Mesendoderm (in vitro differentiated cells): ENCODE data around the gene KIF17.
A peak's percentile ranks its signal among the peaks of the same experiment; 100 is the strongest.

Experiments
- DNase-seq: peaks from one replicate; pipeline ENCODE4 v3.0.0; 2013
- H2AK5ac ChIP-seq: 2 replicates; pipeline ENCODE4 v1.6.1; 2013; ENCODE audit warnings: low read length, inconsistent platforms
- H2BK120ac ChIP-seq: 2 replicates; pipeline ENCODE4 v1.6.1; 2013; ENCODE audit warnings: low read depth, mild to moderate bottlenecking, low read length, moderate library complexity, mixed read lengths
- H2BK15ac ChIP-seq: replicated peaks from 2 replicates; pipeline ENCODE4 v1.6.1; 2013; ENCODE audit warnings: low read depth, mild to moderate bottlenecking, moderate library complexity
- H2BK5ac ChIP-seq: 2 replicates; pipeline ENCODE4 v1.6.1; 2013; ENCODE audit warnings: low read length, inconsistent platforms
- H3K18ac ChIP-seq: 2 replicates; pipeline ENCODE4 v1.6.1; 2013; ENCODE audit warnings: mild to moderate bottlenecking, low read length, mixed read lengths
- H3K23ac ChIP-seq: one replicate; pipeline ENCODE4 v1.6.1; 2013; ENCODE audit warnings: low read length
- H3K27ac ChIP-seq: 2 replicates; pipeline ENCODE4 v1.5.1; 2013; ENCODE audit warnings: low read depth, mild to moderate bottlenecking, inconsistent platforms, low read length, moderate library complexity
- H3K27me3 ChIP-seq: 2 replicates; pipeline ENCODE4 v1.6.1; 2013; ENCODE audit warnings: low read length, control low read depth, mild to moderate bottlenecking, inconsistent platforms; ENCODE audit not compliant: insufficient read depth, poor library complexity
- H3K36me3 ChIP-seq: 2 replicates; pipeline ENCODE4 v1.6.1; 2013; ENCODE audit warnings: low read length, inconsistent platforms; ENCODE audit not compliant: control insufficient read depth, insufficient read depth
- H3K4ac ChIP-seq: one replicate; pipeline ENCODE4 v1.6.1; 2013; ENCODE audit warnings: low read depth, mild to moderate bottlenecking, low read length, moderate library complexity
- H3K4me1 ChIP-seq: 2 replicates; pipeline ENCODE4 v1.6.1; 2013; ENCODE audit warnings: low read depth, low read length, inconsistent platforms; ENCODE audit not compliant: control insufficient read depth
- H3K4me2 ChIP-seq: 2 replicates; pipeline ENCODE4 v1.6.1; 2013; ENCODE audit warnings: low read length
- H3K4me3 ChIP-seq: 2 replicates; pipeline ENCODE4 v1.5.1; 2013; ENCODE audit warnings: mild to moderate bottlenecking, low read length
- H3K56ac ChIP-seq: one replicate; pipeline ENCODE4 v1.6.1; 2013; ENCODE audit warnings: low read length
- H3K79me1 ChIP-seq: 2 replicates; pipeline ENCODE4 v1.6.1; 2013; ENCODE audit warnings: low read length, inconsistent platforms
- H3K79me2 ChIP-seq: 2 replicates; pipeline ENCODE4 v1.6.1; 2013; ENCODE audit warnings: mild to moderate bottlenecking, low read length; ENCODE audit not compliant: control insufficient read depth, insufficient read depth
- H3K9ac ChIP-seq: 2 replicates; pipeline ENCODE4 v1.6.1; 2013; ENCODE audit warnings: low read length, inconsistent platforms
- H4K5ac ChIP-seq: one replicate; pipeline ENCODE4 v1.6.1; 2013; ENCODE audit warnings: low read length
- H4K8ac ChIP-seq: one replicate; pipeline ENCODE4 v1.6.1; 2013; ENCODE audit warnings: low read depth, mild to moderate bottlenecking, control low read depth, low read length, moderate library complexity
- WGBS: extraction: QIAGEN DNeasy Blood & Tissue Kit; methylation state at CpG from one replicate; pipeline ENCODE4 v1.1.7; 2013; ENCODE audit warnings: low lambda C conversion rate, missing lambda C conversion rate; ENCODE audit not compliant: insufficient coverage; ENCODE audit errors: extremely low coverage; 5-methylcytosine and 5-hydroxymethylcytosine counted together

The KIF17 gene

GRCh38 chr1:20625176-20626097 is 92.4 kb downstream of the KIF17 start:
- no peak overlapping the region for H3K4me2 ChIP-seq
- peak; percentile 69 for DNase-seq
- no peak overlapping the region for H2BK15ac ChIP-seq
- no peaks in the 10 kb centered on the region for H3K27me3 ChIP-seq
- H3K27ac ChIP-seq, result peak overlapping the region; percentile 25
- WGBS, result no CpG with 5 or more reads among the region's 3 CpGs
- H3K18ac ChIP-seq, result no peak overlapping the region
- H3K9ac ChIP-seq, result no peak overlapping the region
- no peak overlapping the region for H3K4me3 ChIP-seq
- H3K4me1 ChIP-seq, result no peaks in the 10 kb centered on the region
- no peak overlapping the region for H2AK5ac ChIP-seq
- no peaks in the 10 kb centered on the region for H3K79me1 ChIP-seq
- no peaks in the 10 kb centered on the region for H3K36me3 ChIP-seq
- H4K5ac ChIP-seq, result no peak overlapping the region
- H3K56ac ChIP-seq, result no peak overlapping the region
- H3K4ac ChIP-seq, result no peak overlapping the region
- H2BK120ac ChIP-seq, result no peak overlapping the region
- H2BK5ac ChIP-seq, result peak overlapping the region; percentile 75
- H4K8ac ChIP-seq, result no peak overlapping the region
- no peaks in the 10 kb centered on the region for H3K79me2 ChIP-seq
- no peak overlapping the region for H3K23ac ChIP-seq

GRCh38 chr1:20624709-20625108 is 93.1 kb downstream of the KIF17 start:
- Histone ChIP-seq H3K18ac (no peak overlapping the region), H3K4me3 (no peak overlapping the region), H3K23ac (no peak overlapping the region), H3K36me3 (no peaks in the 10 kb centered on the region), H3K4ac (no peak overlapping the region), H3K27ac (no peak overlapping the region), H3K9ac (no peak overlapping the region), H4K5ac (no peak overlapping the region), H3K56ac (no peak overlapping the region), H3K79me2 (no peaks in the 10 kb centered on the region), H2BK15ac (no peak overlapping the region), H2BK120ac (no peak overlapping the region), H3K27me3 (no peaks in the 10 kb centered on the region), H3K4me1 (no peaks in the 10 kb centered on the region), H2BK5ac (no peak overlapping the region), H4K8ac (no peak overlapping the region), H3K79me1 (no peaks in the 10 kb centered on the region), H3K4me2 (no peak overlapping the region), H2AK5ac (no peak overlapping the region)
- no CpG with 5 or more reads among the region's 1 CpG for WGBS
- no peak for DNase-seq

- no peak overlapping the region for H3K23ac ChIP-seq
- H3K4me3 ChIP-seq, result no peak overlapping the region
- H2BK15ac ChIP-seq, result no peak overlapping the region
- no peak overlapping the region for H3K4me2 ChIP-seq
- no peak overlapping the region for H2AK5ac ChIP-seq
- H3K56ac ChIP-seq, result no peak overlapping the region
- H3K79me2 ChIP-seq, result no peaks in the 10 kb centered on the region
- H2BK5ac ChIP-seq, result no peak overlapping the region
- no peaks in the 10 kb centered on the region for H3K4me1 ChIP-seq
- no peak overlapping the region for H3K9ac ChIP-seq
- H3K79me1 ChIP-seq, result no peaks in the 10 kb centered on the region
- H3K18ac ChIP-seq, result no peak overlapping the region
- no peak overlapping the region for H3K27ac ChIP-seq
- WGBS, result no CpG with 5 or more reads among the region's 6 CpGs
- no peak for DNase-seq
- H3K36me3 ChIP-seq, result no peaks in the 10 kb centered on the region
- H2BK120ac ChIP-seq, result no peak overlapping the region
- H4K5ac ChIP-seq, result no peak overlapping the region
- H4K8ac ChIP-seq, result no peak overlapping the region
- H3K4ac ChIP-seq, result no peak overlapping the region
- no peaks in the 10 kb centered on the region for H3K27me3 ChIP-seq
These were observed 96.8 kb downstream of the KIF17 start for GRCh38 chr1:20621012-20621411.

- Histone ChIP-seq H3K4me1 (no peaks in the 10 kb centered on the region), H2AK5ac (no peak overlapping the region), H3K36me3 (no peaks in the 10 kb centered on the region), H4K8ac (no peak overlapping the region), H3K18ac (no peak overlapping the region), H3K4me2 (no peak overlapping the region), H2BK5ac (no peak overlapping the region), H4K5ac (no peak overlapping the region), H3K27ac (no peak overlapping the region), H2BK15ac (no peak overlapping the region), H3K4ac (no peak overlapping the region), H3K56ac (no peak overlapping the region), H3K79me1 (no peaks in the 10 kb centered on the region), H3K4me3 (no peak overlapping the region), H3K27me3 (no peaks in the 10 kb centered on the region), H2BK120ac (no peak overlapping the region), H3K23ac (no peak overlapping the region), H3K79me2 (no peaks in the 10 kb centered on the region), H3K9ac (no peak overlapping the region)
- DNase-seq, result no peak
- WGBS, result no CpG with 5 or more reads among the region's 1 CpG
These were observed 97.8 kb downstream of the KIF17 start for GRCh38 chr1:20619999-20620398.

GRCh38 chr1:20618550-20618949 is 99.3 kb downstream of the KIF17 start:
- no peaks in the 10 kb centered on the region for H3K79me2 ChIP-seq
- H3K23ac ChIP-seq, result no peak overlapping the region
- no peak overlapping the region for H2BK5ac ChIP-seq
- H3K79me1 ChIP-seq, result no peaks in the 10 kb centered on the region
- H3K36me3 ChIP-seq, result no peaks in the 10 kb centered on the region
- H2AK5ac ChIP-seq, result no peak overlapping the region
- no peak overlapping the region for H3K27ac ChIP-seq
- no CpG with 5 or more reads among the region's 4 CpGs for WGBS
- H3K27me3 ChIP-seq, result no peaks in the 10 kb centered on the region
- H3K9ac ChIP-seq, result no peak overlapping the region
- H4K8ac ChIP-seq, result no peak overlapping the region
- DNase-seq, result no peak
- no peak overlapping the region for H2BK120ac ChIP-seq
- no peak overlapping the region for H3K18ac ChIP-seq
- H3K4ac ChIP-seq, result no peak overlapping the region
- no peak overlapping the region for H3K4me3 ChIP-seq
- H3K4me1 ChIP-seq, result no peaks in the 10 kb centered on the region
- H3K56ac ChIP-seq, result no peak overlapping the region
- H2BK15ac ChIP-seq, result no peak overlapping the region
- no peak overlapping the region for H4K5ac ChIP-seq
- no peak overlapping the region for H3K4me2 ChIP-seq
